Smooth muscle cell (in vitro differentiated cells): ENCODE results near the gene SLC24A5. TPM values are rescaled to one million over a fixed set of nuclear protein-coding genes. Genes with fewer than 3 reads are reported as not detected.

Experiments
- DNase-seq: peaks from one replicate; lab custom pipeline; 2025; ENCODE audit not compliant: unreplicated experiment; lab: John Stamatoyannopoulos, UW
- H2AFZ ChIP-seq: fragments of 200-600 bp; sonication (generic); 2 replicates; pipeline ENCODE4 v1.6.0; 2016; ENCODE audit warnings: antibody characterized with exemption, low read depth, mild to moderate bottlenecking
- H3F3A ChIP-seq: fragments of 200-600 bp; sonication (generic); 2 replicates; pipeline ENCODE4 v1.6.0; 2017; ENCODE audit warnings: antibody characterized with exemption, low read depth
- H3K27ac ChIP-seq: fragments of 200-600 bp; sonication (generic); 2 replicates; pipeline ENCODE4 v1.5.1; 2016; ENCODE audit warnings: low read depth, mild to moderate bottlenecking
- H3K27me3 ChIP-seq: fragments of 200-600 bp; sonication (generic); 2 replicates; pipeline ENCODE4 v1.6.1; 2016; ENCODE audit warnings: low read depth, mild to moderate bottlenecking
- H3K36me3 ChIP-seq: fragments of 200-600 bp; sonication (generic); 2 replicates; pipeline ENCODE4 v1.5.1; 2016; ENCODE audit warnings: low read depth
- H3K4me1 ChIP-seq: fragments of 200-600 bp; sonication (generic); 2 replicates; pipeline ENCODE4 v1.5.1; 2016; ENCODE audit warnings: low read depth
- H3K4me2 ChIP-seq: fragments of 200-600 bp; sonication (generic); 2 replicates; pipeline ENCODE4 v1.6.0; 2016; ENCODE audit warnings: mild to moderate bottlenecking
- H3K4me3 ChIP-seq: fragments of 200-600 bp; sonication (generic); 2 replicates; pipeline ENCODE4 v1.5.1; 2016; ENCODE audit warnings: mild to moderate bottlenecking
- H3K79me2 ChIP-seq: fragments of 200-600 bp; sonication (generic); 2 replicates; pipeline ENCODE4 v1.6.0; 2016; ENCODE audit warnings: low read depth, mild to moderate bottlenecking
- H3K9ac ChIP-seq: fragments of 200-600 bp; sonication (generic); 2 replicates; pipeline ENCODE4 v1.6.0; 2016; ENCODE audit warnings: low read depth
- H3K9me3 ChIP-seq: fragments of 200-600 bp; sonication (generic); replicated peaks from 2 replicates; pipeline ENCODE4 v1.5.1; 2016; ENCODE audit warnings: low read depth
- H4K20me1 ChIP-seq: fragments of 200-600 bp; sonication (generic); 2 replicates; pipeline ENCODE4 v1.6.0; 2016; ENCODE audit warnings: low read depth
- WGBS: methylation state at CpG from one replicate; pipeline ENCODE4 v1.1.7; 2016; ENCODE audit warnings: low lambda C conversion rate; 5-methylcytosine and 5-hydroxymethylcytosine counted together
- polyA plus RNA-seq: library from polyadenylated mRNA; unstranded; fragments of >200 nt; fragmentation: Nextera tagmentation; extraction: Ambion mirVana; gene quantifications from 2 replicates; pipeline ENCODE4 v1.2.1, GENCODE V29; 2016
- total RNA-seq: library from RNA; depleted of rRNA; stranded (reverse); fragments of >200 nt; gene quantifications from 2 replicates; pipeline ENCODE4 v1.2.3, GENCODE V29; 2014
- TF ChIP-seq, protein P1 (sequence below): fragments of 200-600 bp; sonication (generic); IDR thresholded peaks from 2 replicates; pipeline ENCODE4 v1.5.1; 2017; ENCODE audit warnings: borderline replicate concordance, mild to moderate bottlenecking, antibody characterized with exemption; ENCODE audit not compliant: insufficient read depth, poor library complexity, severe bottlenecking

SLC24A5 gene
- total and polyA plus RNA-seq, 2 experiments from 2014 or later: not detected

DNA sequence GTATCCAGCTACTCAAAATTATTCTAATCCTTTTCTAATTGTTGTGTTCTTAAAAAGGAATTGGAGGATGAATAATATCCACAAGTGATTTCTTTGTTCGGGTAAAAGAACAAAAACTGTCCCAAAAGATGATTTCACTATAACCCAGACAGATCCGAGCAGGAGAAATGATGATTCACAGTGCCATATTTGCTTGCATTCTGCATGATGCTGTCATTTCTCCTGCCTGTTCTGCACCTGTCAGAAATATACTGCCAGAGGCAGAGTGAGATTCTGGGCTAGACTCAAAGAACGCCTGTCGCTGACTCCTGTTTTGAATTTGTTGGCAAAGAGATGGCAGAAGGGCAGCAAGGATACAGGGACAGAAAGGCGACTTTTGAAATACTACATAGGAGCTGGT lies 34.7 kb upstream of the SLC24A5 start:
- no peaks in the 10 kb centered on the region for H3F3A ChIP-seq
- no peak for DNase-seq
- H3K79me2 ChIP-seq: no peaks in the 10 kb centered on the region
- TF ChIP-seq, protein P1, sequence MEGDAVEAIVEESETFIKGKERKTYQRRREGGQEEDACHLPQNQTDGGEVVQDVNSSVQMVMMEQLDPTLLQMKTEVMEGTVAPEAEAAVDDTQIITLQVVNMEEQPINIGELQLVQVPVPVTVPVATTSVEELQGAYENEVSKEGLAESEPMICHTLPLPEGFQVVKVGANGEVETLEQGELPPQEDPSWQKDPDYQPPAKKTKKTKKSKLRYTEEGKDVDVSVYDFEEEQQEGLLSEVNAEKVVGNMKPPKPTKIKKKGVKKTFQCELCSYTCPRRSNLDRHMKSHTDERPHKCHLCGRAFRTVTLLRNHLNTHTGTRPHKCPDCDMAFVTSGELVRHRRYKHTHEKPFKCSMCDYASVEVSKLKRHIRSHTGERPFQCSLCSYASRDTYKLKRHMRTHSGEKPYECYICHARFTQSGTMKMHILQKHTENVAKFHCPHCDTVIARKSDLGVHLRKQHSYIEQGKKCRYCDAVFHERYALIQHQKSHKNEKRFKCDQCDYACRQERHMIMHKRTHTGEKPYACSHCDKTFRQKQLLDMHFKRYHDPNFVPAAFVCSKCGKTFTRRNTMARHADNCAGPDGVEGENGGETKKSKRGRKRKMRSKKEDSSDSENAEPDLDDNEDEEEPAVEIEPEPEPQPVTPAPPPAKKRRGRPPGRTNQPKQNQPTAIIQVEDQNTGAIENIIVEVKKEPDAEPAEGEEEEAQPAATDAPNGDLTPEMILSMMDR: no peak
- H3K27ac ChIP-seq: no peak overlapping the region
- H2AFZ ChIP-seq: no peak overlapping the region
- no peaks in the 10 kb centered on the region for H3K9me3 ChIP-seq
- no peak overlapping the region for H3K4me3 ChIP-seq
- no peaks in the 10 kb centered on the region for H3K4me1 ChIP-seq
- H3K27me3 ChIP-seq: no peaks in the 10 kb centered on the region
- no peak overlapping the region for H3K9ac ChIP-seq
- H4K20me1 ChIP-seq: no peaks in the 10 kb centered on the region
- WGBS: 82% methylated on average over 5 of the region's 5 CpGs
- H3K4me2 ChIP-seq: no peak overlapping the region
- H3K36me3 ChIP-seq: no peaks in the 10 kb centered on the region

- no peak overlapping the region for H3K4me3 ChIP-seq
- H2AFZ ChIP-seq: no peak overlapping the region
- H3K9me3 ChIP-seq: no peaks in the 10 kb centered on the region
- no peaks in the 10 kb centered on the region for H3F3A ChIP-seq
- H3K79me2 ChIP-seq: no peaks in the 10 kb centered on the region
- no peak overlapping the region for H3K27ac ChIP-seq
- TF ChIP-seq, protein P1: no peak
- no peak overlapping the region for H3K9ac ChIP-seq
- no peak overlapping the region for H3K4me2 ChIP-seq
- no peak for DNase-seq
- H3K27me3 ChIP-seq: no peaks in the 10 kb centered on the region
- no peaks in the 10 kb centered on the region for H3K4me1 ChIP-seq
- WGBS: 54% methylated on average over 5 of the region's 5 CpGs
- H3K36me3 ChIP-seq: no peaks in the 10 kb centered on the region
- H4K20me1 ChIP-seq: no peaks in the 10 kb centered on the region
These were observed 34.2 kb upstream of the SLC24A5 start for GRCh38 chr15:48086576-48086975.

GRCh38 chr15:48087844-48088243 lies 32.9 kb upstream of the SLC24A5 start:
- no peak for DNase-seq
- Histone ChIP-seq H3K4me2 (no peak overlapping the region), H3K79me2 (no peaks in the 10 kb centered on the region), H3K9ac (no peak overlapping the region), H3K4me1 (no peaks in the 10 kb centered on the region), H3K27me3 (no peaks in the 10 kb centered on the region), H3K36me3 (no peaks in the 10 kb centered on the region), H3F3A (no peaks in the 10 kb centered on the region), H3K27ac (no peak overlapping the region), H3K4me3 (no peak overlapping the region), H3K9me3 (no peaks in the 10 kb centered on the region), H2AFZ (no peak overlapping the region), H4K20me1 (no peaks in the 10 kb centered on the region)
- WGBS: 97% methylated on average over 3 of the region's 3 CpGs
- TF ChIP-seq, protein P1: no peak

DNA sequence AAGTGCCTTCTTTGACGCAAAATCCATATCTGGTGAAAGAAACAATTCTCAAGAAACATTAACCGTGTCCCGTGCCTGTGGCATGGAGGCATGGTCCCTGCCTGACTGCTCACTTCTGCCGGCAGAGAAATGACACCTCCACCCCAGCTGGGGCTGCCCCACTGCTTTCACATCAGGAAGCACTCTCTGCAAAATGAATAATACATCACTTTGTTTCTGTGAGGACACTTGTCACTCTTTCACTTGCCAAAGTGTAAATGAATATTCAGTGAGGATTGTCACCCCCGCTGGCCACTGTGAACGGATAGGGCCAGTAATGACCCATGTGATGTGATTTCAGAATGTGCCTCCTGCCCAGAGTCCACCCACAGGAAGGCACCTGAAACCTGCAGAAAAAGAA lies 31.1 kb upstream of the SLC24A5 start:
- Histone ChIP-seq H3K9ac (no peak overlapping the region), H3K4me3 (no peak overlapping the region), H3K9me3 (no peaks in the 10 kb centered on the region), H3K79me2 (no peaks in the 10 kb centered on the region), H4K20me1 (no peaks in the 10 kb centered on the region), H2AFZ (no peak overlapping the region), H3K4me2 (no peak overlapping the region), H3K36me3 (no peaks in the 10 kb centered on the region), H3K27me3 (no peaks in the 10 kb centered on the region), H3K27ac (no peak overlapping the region), H3F3A (no peaks in the 10 kb centered on the region), H3K4me1 (no peaks in the 10 kb centered on the region)
- TF ChIP-seq, protein P1: no peak
- no peak for DNase-seq
- 88% methylated on average over 6 of the region's 6 CpGs for WGBS
